GM10248 (cell line): Measurements from ENCODE around the gene CHSY1.

Experiments used
- CTCF ChIA-PET: fragments of 300-600 bp; sonication (Branson Sonifier 250); formaldehyde crosslinking; extraction: SDS; loops from one replicate; lab custom pipeline; 2021; ENCODE audit warnings: antibody characterized with exemption; lab: Yijun Ruan, JAX
- POLR2A ChIA-PET: fragments of 350-650 bp; sonication (Branson Sonifier 250); formaldehyde crosslinking; extraction: SDS; loops from one replicate; lab custom pipeline; 2020; ENCODE audit warnings: antibody characterized with exemption; lab: Yijun Ruan, JAX
- DNase-seq: peaks from one replicate; pipeline ENCODE4 v3.0.0; 2012; ENCODE audit errors: extremely low spot score
- CTCF ChIP-seq: IDR thresholded peaks from 2 replicates; pipeline ENCODE4 v1.5.1; 2012; ENCODE audit warnings: mild to moderate bottlenecking, low read depth; ENCODE audit errors: extremely low read depth, missing control alignments, control extremely low read depth

Gene CHSY1

GRCh38 chr15:101228313-101228712 lies 23.5 kb downstream of the CHSY1 start:
- ChIA-PET POLR2A (no interaction called here), CTCF (no interaction called here)
- DNase-seq: no peak
- no peak for TF ChIP-seq CTCF

GRCh38 chr15:101225658-101226057 lies 26.2 kb downstream of the CHSY1 start:
- no peak for DNase-seq
- POLR2A ChIA-PET: no interaction called here
- TF ChIP-seq CTCF: no peak
- CTCF ChIA-PET: interaction anchor here (0.6 to 2.4 kb wide), 4 partner anchors 9 to 20 kb away, joined by 3 to 13 read pairs (median 5); no protein-coding TSS in a partner anchor

- POLR2A ChIA-PET: no interaction called here
- CTCF ChIA-PET: interaction anchor here (1.0 to 1.6 kb wide), 6 partner anchors 11 to 36 kb away, joined by 3 to 6 read pairs (median 3); no protein-coding TSS in a partner anchor
- TF ChIP-seq CTCF: no peak
- no peak for DNase-seq
Observed at GRCh38 chr15:101221902-101222301, 29.9 kb downstream of the CHSY1 start.

- TF ChIP-seq CTCF: no peak
- POLR2A ChIA-PET: no interaction called here
- DNase-seq: no peak
Observed at GRCh38 chr15:101220060-101220459, 31.8 kb downstream of the CHSY1 start.

GRCh38 chr15:101219441-101219840 lies 32.4 kb downstream of the CHSY1 start:
- ChIA-PET POLR2A (no interaction called here), CTCF (interaction anchor here (0.9 kb wide), 1 partner anchor 31 kb away, joined by 3 read pairs; no protein-coding TSS in a partner anchor)
- DNase-seq: no peak
- TF ChIP-seq CTCF: no peak

More at GRCh38 chr15:101220060-101220459, 31.8 kb downstream of the CHSY1 start:
- CTCF ChIA-PET: interaction anchor here (0.9 kb wide), 1 partner anchor 32 kb away, joined by 3 read pairs; no protein-coding TSS in a partner anchor

DNA sequence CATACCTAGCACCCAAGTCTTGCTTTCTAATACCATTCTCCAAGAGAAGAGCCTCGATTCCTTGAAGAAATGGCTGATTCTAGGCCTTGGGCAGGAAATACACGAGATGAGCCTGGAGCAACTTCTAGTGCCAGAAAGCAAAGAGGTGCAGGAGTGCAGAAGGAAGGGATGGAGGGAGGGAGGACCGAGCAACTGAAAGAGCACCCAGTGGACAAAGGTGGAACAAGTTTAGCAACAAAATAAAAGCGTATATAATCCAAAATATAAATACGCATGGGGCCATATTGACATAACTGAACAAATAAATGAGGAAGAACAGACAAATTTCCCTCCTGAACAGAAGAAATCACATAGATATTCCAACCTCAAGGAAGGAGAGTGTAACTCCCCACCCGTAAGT lies 34.4 kb downstream of the CHSY1 start:
- no peak for TF ChIP-seq CTCF
- ChIA-PET POLR2A (no interaction called here), CTCF (interaction anchor here (1.0 to 3.8 kb wide), 3 partner anchors 9 to 26 kb away, joined by 3 to 13 read pairs (median 8); no protein-coding TSS in a partner anchor)
- DNase-seq: no peak
